T-helper 2 cell treated with Interferon-gamma antibody and Interleukin-4, amounts not matched to agents 5 μg/mL and 100 μg/mL, for 36 hours (primary cell): ENCODE results near the gene KSR2.

Experiments
- DNase-seq: peaks from one replicate; pipeline ENCODE4 v3.0.0; 2021; ENCODE audit warnings: low spot score
- H3K27ac Mint-ChIP-seq: one replicate; pipeline ENCODE4 v1.8.0; 2021; ENCODE audit warnings: mild to moderate bottlenecking, mixed read lengths
- H3K27me3 Mint-ChIP-seq: one replicate; pipeline ENCODE4 v1.8.0; 2021; ENCODE audit warnings: low read depth, mixed read lengths
- H3K36me3 Mint-ChIP-seq: one replicate; pipeline ENCODE4 v1.8.0; 2021; ENCODE audit warnings: low read depth, mixed read lengths
- H3K4me1 Mint-ChIP-seq: one replicate; pipeline ENCODE4 v1.8.0; 2021; ENCODE audit warnings: low read depth, mixed read lengths
- H3K4me3 Mint-ChIP-seq: one replicate; pipeline ENCODE4 v1.8.0; 2022; ENCODE audit warnings: mild to moderate bottlenecking, moderate library complexity, mixed read lengths
- H3K9me3 Mint-ChIP-seq: one replicate; pipeline ENCODE4 v1.8.0; 2021; ENCODE audit warnings: mixed read lengths

The KSR2 gene

GRCh38 chr12:117590386-117590785 lies 378.4 kb downstream of the KSR2 start:
- no peaks in the 10 kb centered on the region for H3K9me3 Mint-ChIP-seq
- H3K27ac Mint-ChIP-seq, result no peak overlapping the region
- peaks cover 2% of the 10 kb centered on the region for H3K27me3 Mint-ChIP-seq
- no peak overlapping the region for H3K4me3 Mint-ChIP-seq
- no peaks in the 10 kb centered on the region for H3K36me3 Mint-ChIP-seq
- no peak for DNase-seq
- H3K4me1 Mint-ChIP-seq, result no peaks in the 10 kb centered on the region

GRCh38 chr12:117589021-117589420 lies 379.8 kb downstream of the KSR2 start:
- DNase-seq, result no peak
- Mint-ChIP-seq H3K27me3 (peaks cover 2% of the 10 kb centered on the region), H3K36me3 (no peaks in the 10 kb centered on the region), H3K4me1 (no peaks in the 10 kb centered on the region), H3K27ac (no peak overlapping the region), H3K4me3 (no peak overlapping the region), H3K9me3 (no peaks in the 10 kb centered on the region)

- no peaks in the 10 kb centered on the region for H3K9me3 Mint-ChIP-seq
Measured at GRCh38 chr12:117587631-117588287, 381.0 kb downstream of the KSR2 start.

GRCh38 chr12:117583677-117584225 lies 385.0 kb downstream of the KSR2 start:
- H3K4me1 Mint-ChIP-seq, result no peaks in the 10 kb centered on the region
- H3K4me3 Mint-ChIP-seq, result no peak overlapping the region
- H3K36me3 Mint-ChIP-seq, result no peaks in the 10 kb centered on the region
- no peaks in the 10 kb centered on the region for H3K9me3 Mint-ChIP-seq
- DNase-seq, result no peak
- peaks cover 7% of the 10 kb centered on the region for H3K27me3 Mint-ChIP-seq
- H3K27ac Mint-ChIP-seq, result no peak overlapping the region

More at GRCh38 chr12:117587631-117588287, 381.0 kb downstream of the KSR2 start:
- H3K4me1 Mint-ChIP-seq, result no peaks in the 10 kb centered on the region
- H3K4me3 Mint-ChIP-seq, result no peak overlapping the region
- peaks cover 7% of the 10 kb centered on the region for H3K27me3 Mint-ChIP-seq
- DNase-seq, result peak; percentile 9
- H3K27ac Mint-ChIP-seq, result no peak overlapping the region
- H3K36me3 Mint-ChIP-seq, result no peaks in the 10 kb centered on the region

GRCh38 chr12:117583092-117583491 lies 385.7 kb downstream of the KSR2 start:
- Mint-ChIP-seq H3K4me3 (no peak overlapping the region), H3K27ac (no peak overlapping the region), H3K4me1 (no peaks in the 10 kb centered on the region), H3K36me3 (no peaks in the 10 kb centered on the region), H3K27me3 (peaks cover 7% of the 10 kb centered on the region), H3K9me3 (no peaks in the 10 kb centered on the region)
- DNase-seq, result no peak

- no peaks in the 10 kb centered on the region for H3K9me3 Mint-ChIP-seq
- no peak for DNase-seq
- H3K36me3 Mint-ChIP-seq, result no peaks in the 10 kb centered on the region
- H3K4me3 Mint-ChIP-seq, result no peak overlapping the region
- H3K27me3 Mint-ChIP-seq, result peaks cover 7% of the 10 kb centered on the region
- H3K27ac Mint-ChIP-seq, result no peak overlapping the region
- no peaks in the 10 kb centered on the region for H3K4me1 Mint-ChIP-seq
Measured at GRCh38 chr12:117582135-117582784, 386.5 kb downstream of the KSR2 start.

GRCh38 chr12:117580718-117581062 lies 388.1 kb downstream of the KSR2 start:
- no peak overlapping the region for H3K4me3 Mint-ChIP-seq
- H3K4me1 Mint-ChIP-seq, result no peaks in the 10 kb centered on the region
- H3K27me3 Mint-ChIP-seq, result peaks cover 5% of the 10 kb centered on the region
- H3K27ac Mint-ChIP-seq, result no peak overlapping the region
- DNase-seq, result no peak
- H3K9me3 Mint-ChIP-seq, result no peaks in the 10 kb centered on the region
- no peaks in the 10 kb centered on the region for H3K36me3 Mint-ChIP-seq

- H3K27me3 Mint-ChIP-seq, result peaks cover 5% of the 10 kb centered on the region
- H3K27ac Mint-ChIP-seq, result no peak overlapping the region
- DNase-seq, result no peak
- H3K36me3 Mint-ChIP-seq, result no peaks in the 10 kb centered on the region
- H3K9me3 Mint-ChIP-seq, result no peaks in the 10 kb centered on the region
- H3K4me3 Mint-ChIP-seq, result no peak overlapping the region
- H3K4me1 Mint-ChIP-seq, result no peaks in the 10 kb centered on the region
Measured at GRCh38 chr12:117580015-117580717, 388.6 kb downstream of the KSR2 start.

- Mint-ChIP-seq H3K9me3 (no peaks in the 10 kb centered on the region), H3K27me3 (no peaks in the 10 kb centered on the region), H3K36me3 (no peaks in the 10 kb centered on the region), H3K4me3 (no peak overlapping the region), H3K4me1 (no peaks in the 10 kb centered on the region), H3K27ac (no peak overlapping the region)
- no peak for DNase-seq
Measured at GRCh38 chr12:117577122-117577657, 391.6 kb downstream of the KSR2 start.

- Mint-ChIP-seq H3K9me3 (no peaks in the 10 kb centered on the region), H3K4me3 (no peak overlapping the region), H3K27me3 (no peaks in the 10 kb centered on the region), H3K4me1 (no peaks in the 10 kb centered on the region), H3K27ac (no peak overlapping the region), H3K36me3 (no peaks in the 10 kb centered on the region)
- no peak for DNase-seq
Measured at GRCh38 chr12:117576053-117576452, 392.7 kb downstream of the KSR2 start.

- no peak for DNase-seq
- H3K4me1 Mint-ChIP-seq, result no peaks in the 10 kb centered on the region
- H3K27ac Mint-ChIP-seq, result no peak overlapping the region
- no peaks in the 10 kb centered on the region for H3K9me3 Mint-ChIP-seq
- H3K4me3 Mint-ChIP-seq, result no peak overlapping the region
- H3K27me3 Mint-ChIP-seq, result no peaks in the 10 kb centered on the region
- no peaks in the 10 kb centered on the region for H3K36me3 Mint-ChIP-seq
Measured at GRCh38 chr12:117574655-117575054, 394.1 kb downstream of the KSR2 start.

- no peaks in the 10 kb centered on the region for H3K36me3 Mint-ChIP-seq
- no peak for DNase-seq
- no peaks in the 10 kb centered on the region for H3K27me3 Mint-ChIP-seq
- no peak overlapping the region for H3K27ac Mint-ChIP-seq
- no peaks in the 10 kb centered on the region for H3K4me1 Mint-ChIP-seq
- no peaks in the 10 kb centered on the region for H3K9me3 Mint-ChIP-seq
- no peak overlapping the region for H3K4me3 Mint-ChIP-seq
Measured at GRCh38 chr12:117572755-117573154, 396.0 kb downstream of the KSR2 start.

GRCh38 chr12:117571321-117571720 lies 397.5 kb downstream of the KSR2 start:
- Mint-ChIP-seq H3K36me3 (no peaks in the 10 kb centered on the region), H3K4me1 (no peaks in the 10 kb centered on the region), H3K9me3 (no peaks in the 10 kb centered on the region), H3K27ac (no peak overlapping the region), H3K4me3 (no peak overlapping the region), H3K27me3 (no peaks in the 10 kb centered on the region)
- DNase-seq, result no peak

GRCh38 chr12:117570608-117571007 lies 398.2 kb downstream of the KSR2 start:
- no peak overlapping the region for H3K27ac Mint-ChIP-seq
- no peaks in the 10 kb centered on the region for H3K4me1 Mint-ChIP-seq
- H3K9me3 Mint-ChIP-seq, result no peaks in the 10 kb centered on the region
- no peaks in the 10 kb centered on the region for H3K36me3 Mint-ChIP-seq
- no peaks in the 10 kb centered on the region for H3K27me3 Mint-ChIP-seq
- no peak overlapping the region for H3K4me3 Mint-ChIP-seq
- no peak for DNase-seq
